Endothelial cell (in vitro differentiated cells): ENCODE data around the gene NFATC1. TPM values are rescaled to one million over a fixed set of nuclear protein-coding genes. Genes with fewer than 3 reads are reported as not detected.
"Not testable (repeated sequence)": the region's sequence is repeated elsewhere in the genome, so short reads cannot be mapped to it uniquely, and the experiment has no call there.

Source experiments
- DNase-seq: peaks from one replicate; pipeline ENCODE4 v3.0.0; 2021; ENCODE audit warnings: low spot score
- H3K27ac Mint-ChIP-seq: one replicate; pipeline ENCODE4 v1.8.0; 2021; ENCODE audit warnings: mixed read lengths, inconsistent platforms; ENCODE audit not compliant: unreplicated experiment
- H3K27me3 Mint-ChIP-seq: one replicate; pipeline ENCODE4 v1.8.0; 2021; ENCODE audit warnings: mild to moderate bottlenecking, moderate library complexity, mixed read lengths, inconsistent platforms; ENCODE audit not compliant: unreplicated experiment
- H3K36me3 Mint-ChIP-seq: one replicate; pipeline ENCODE4 v1.8.0; 2021; ENCODE audit warnings: mild to moderate bottlenecking, low read depth, mixed read lengths, inconsistent platforms; ENCODE audit not compliant: unreplicated experiment
- H3K4me1 Mint-ChIP-seq: one replicate; pipeline ENCODE4 v1.8.0; 2021; ENCODE audit warnings: mild to moderate bottlenecking, mixed read lengths, inconsistent platforms; ENCODE audit not compliant: unreplicated experiment
- H3K4me3 Mint-ChIP-seq: one replicate; pipeline ENCODE4 v1.8.0; 2021; ENCODE audit warnings: mild to moderate bottlenecking, mixed read lengths, inconsistent platforms; ENCODE audit not compliant: unreplicated experiment
- H3K9me3 Mint-ChIP-seq: one replicate; pipeline ENCODE4 v1.8.0; 2021; ENCODE audit warnings: mixed read lengths, inconsistent platforms; ENCODE audit not compliant: unreplicated experiment
- total RNA-seq: library from RNA; stranded (reverse); fragmentation: NEBNext Ultra II Directional; extraction: Animal tissue kit (Norgen Biotek cat#: 25700); gene quantifications from one replicate; pipeline ENCODE4 v1.2.1, GENCODE V29; 2021; ENCODE audit not compliant: unreplicated experiment
- TF ChIP-seq, protein P1 (sequence below): fragments of 200-600 bp; sonication (generic); IDR thresholded peaks from one replicate; pipeline ENCODE4 v1.5.0; 2021; ENCODE audit warnings: antibody characterized with exemption; ENCODE audit not compliant: unreplicated experiment

The NFATC1 gene
- total RNA-seq, 1 donor from 2014 or later: 40.6 TPM

DNA sequence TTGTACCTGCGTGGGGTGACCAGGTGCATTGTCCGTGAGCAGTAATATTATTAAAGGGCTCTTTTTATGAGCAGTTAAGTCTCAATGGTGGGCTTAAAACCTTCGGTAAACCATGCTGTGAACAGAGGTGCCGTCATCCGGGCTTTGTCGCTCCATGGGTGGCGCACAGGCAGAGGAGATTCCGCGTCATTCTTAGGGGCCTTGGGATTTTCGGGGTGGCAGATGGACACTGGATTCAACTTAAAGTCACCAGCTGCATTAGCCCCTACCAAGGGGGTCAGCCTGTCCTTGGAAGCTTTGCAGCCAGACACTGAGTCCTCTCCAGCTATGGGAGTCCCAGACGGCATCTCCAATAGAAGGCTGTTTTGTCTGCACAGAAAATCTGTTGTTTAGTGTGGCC lies 107.7 kb downstream of the NFATC1 start:
- peak overlapping the region; percentile 56 for H3K4me3 Mint-ChIP-seq
- TF ChIP-seq, protein P1, sequence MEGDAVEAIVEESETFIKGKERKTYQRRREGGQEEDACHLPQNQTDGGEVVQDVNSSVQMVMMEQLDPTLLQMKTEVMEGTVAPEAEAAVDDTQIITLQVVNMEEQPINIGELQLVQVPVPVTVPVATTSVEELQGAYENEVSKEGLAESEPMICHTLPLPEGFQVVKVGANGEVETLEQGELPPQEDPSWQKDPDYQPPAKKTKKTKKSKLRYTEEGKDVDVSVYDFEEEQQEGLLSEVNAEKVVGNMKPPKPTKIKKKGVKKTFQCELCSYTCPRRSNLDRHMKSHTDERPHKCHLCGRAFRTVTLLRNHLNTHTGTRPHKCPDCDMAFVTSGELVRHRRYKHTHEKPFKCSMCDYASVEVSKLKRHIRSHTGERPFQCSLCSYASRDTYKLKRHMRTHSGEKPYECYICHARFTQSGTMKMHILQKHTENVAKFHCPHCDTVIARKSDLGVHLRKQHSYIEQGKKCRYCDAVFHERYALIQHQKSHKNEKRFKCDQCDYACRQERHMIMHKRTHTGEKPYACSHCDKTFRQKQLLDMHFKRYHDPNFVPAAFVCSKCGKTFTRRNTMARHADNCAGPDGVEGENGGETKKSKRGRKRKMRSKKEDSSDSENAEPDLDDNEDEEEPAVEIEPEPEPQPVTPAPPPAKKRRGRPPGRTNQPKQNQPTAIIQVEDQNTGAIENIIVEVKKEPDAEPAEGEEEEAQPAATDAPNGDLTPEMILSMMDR: no peak

DNA sequence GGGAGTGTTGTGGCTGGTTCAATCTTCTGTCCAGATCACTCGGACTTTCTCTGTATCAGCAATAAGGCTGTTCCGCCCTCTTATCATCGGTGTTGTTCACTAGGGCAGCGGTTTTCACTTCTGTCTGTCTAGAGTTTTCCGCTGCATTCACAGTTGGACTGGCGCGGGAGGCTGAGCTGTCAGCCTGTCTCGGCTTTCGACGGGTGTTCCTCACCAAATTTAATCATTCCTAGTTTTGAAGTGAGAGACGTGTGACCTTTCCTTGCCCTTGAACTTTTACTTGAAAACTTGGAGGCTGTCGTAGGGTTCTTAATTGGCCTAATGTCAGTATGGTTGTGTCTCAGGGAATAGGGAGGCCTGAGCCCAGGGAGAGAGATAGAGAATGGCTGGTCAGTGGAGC lies 108.3 kb downstream of the NFATC1 start:
- TF ChIP-seq, protein P1: no peak
- Mint-ChIP-seq H3K4me1 (peaks cover 22% of the 10 kb centered on the region), H3K27ac (peak overlapping the region; percentile 5), H3K9me3 (peaks cover under 1% of the 10 kb centered on the region), H3K4me3 (peak overlapping the region; percentile 0), H3K27me3 (peaks cover 21% of the 10 kb centered on the region), H3K36me3 (peaks cover 23% of the 10 kb centered on the region)
- DNase-seq: no peak

More for the DNA sequence above, 107.7 kb downstream of the NFATC1 start:
- Mint-ChIP-seq H3K4me1 (peaks cover 17% of the 10 kb centered on the region), H3K9me3 (peaks cover 7% of the 10 kb centered on the region), H3K36me3 (peaks cover 29% of the 10 kb centered on the region), H3K27ac (no peak overlapping the region), H3K27me3 (peaks cover 25% of the 10 kb centered on the region)
- DNase-seq: no peak

DNA sequence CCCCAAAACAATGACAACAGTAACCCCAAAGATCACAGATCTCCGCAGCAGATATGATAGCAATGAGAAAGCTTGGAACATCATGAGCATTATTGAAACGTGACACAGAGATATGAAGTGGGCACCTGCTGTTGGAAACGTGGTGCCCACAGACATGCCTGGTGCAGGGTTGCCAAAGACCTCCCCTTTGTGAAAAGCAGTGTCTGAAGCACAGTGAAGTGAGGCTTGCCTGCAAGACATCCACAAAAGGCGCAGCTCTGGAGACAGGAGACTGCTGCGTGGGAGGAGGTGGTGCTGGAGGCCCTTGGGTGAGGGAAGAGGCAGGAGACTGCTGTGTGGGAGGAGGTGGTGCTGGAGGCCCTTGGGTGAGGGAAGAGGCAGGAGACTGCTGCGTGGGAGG lies 108.8 kb downstream of the NFATC1 start:
- Mint-ChIP-seq H3K4me1 (peaks cover 22% of the 10 kb centered on the region), H3K36me3 (peaks cover 19% of the 10 kb centered on the region), H3K27me3 (peaks cover 21% of the 10 kb centered on the region), H3K4me3 (peak overlapping the region; percentile 0), H3K27ac (peak overlapping the region; percentile 5)
- DNase-seq, H3K9me3 Mint-ChIP-seq: not testable (repeated sequence)

DNA sequence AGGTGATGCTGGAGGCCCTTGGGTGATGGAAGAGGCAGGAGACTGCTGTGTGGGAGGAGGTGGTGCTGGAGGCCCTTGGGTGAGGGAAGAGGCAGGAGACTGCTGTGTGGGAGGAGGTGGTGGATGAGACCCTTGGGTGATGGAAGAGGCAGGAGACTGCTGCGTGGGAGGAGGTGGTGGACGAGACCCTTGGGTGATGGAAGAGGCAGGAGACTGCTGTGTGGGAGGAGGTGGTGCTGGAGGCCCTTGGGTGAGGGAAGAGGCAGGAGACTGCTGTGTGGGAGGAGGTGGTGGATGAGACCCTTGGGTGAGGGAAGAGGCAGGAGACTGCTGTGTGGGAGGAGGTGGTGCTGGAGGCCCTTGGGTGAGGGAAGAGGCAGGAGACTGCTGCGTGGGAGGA lies 109.7 kb downstream of the NFATC1 start:
- not testable (repeated sequence) for H3K9me3 Mint-ChIP-seq
- H3K36me3 Mint-ChIP-seq: peaks cover 24% of the 10 kb centered on the region

DNA sequence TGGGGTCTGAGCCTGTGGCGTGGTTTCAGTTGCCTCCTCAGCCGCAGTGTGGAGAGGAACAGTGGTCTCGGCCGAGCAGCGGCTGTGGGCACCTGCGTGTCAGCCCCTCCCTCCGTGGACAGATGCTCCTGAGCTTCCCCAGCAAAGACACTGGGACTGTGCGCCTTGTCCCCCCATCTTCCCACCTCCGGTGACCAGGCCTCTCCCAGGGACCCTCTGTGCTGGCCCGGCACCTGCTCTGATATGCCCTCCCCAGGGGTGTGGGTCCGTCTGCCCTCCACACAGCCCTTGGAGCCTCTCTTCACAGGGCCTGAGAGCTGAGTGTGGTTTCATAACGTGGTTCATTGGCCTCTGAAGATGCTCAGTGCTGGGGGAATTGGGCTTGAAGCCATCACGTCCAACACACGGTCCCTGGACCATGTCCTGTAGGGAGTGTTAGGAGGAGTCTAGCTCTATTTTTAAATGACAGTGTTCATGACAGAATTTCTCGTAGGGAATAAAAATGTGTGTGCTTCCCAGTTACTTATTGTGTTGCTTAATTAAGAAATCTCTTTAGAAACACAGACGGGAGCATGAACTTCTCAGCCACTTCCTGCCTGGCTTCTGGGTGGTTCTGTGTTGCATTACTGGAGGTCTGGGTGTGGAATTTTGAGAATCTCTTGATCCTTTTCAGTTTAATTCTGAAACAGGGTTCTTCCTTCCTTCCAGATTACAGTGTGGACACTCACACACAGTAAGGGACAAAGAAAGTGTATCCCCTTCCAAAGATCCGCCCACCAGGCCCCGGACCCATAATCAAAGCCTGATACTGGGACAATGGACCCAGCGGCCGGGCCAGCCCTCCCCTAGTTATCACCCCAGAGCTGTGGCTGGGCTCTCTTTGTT lies 110.7 kb downstream of the NFATC1 start:
- peak overlapping the region; percentile 90 for H3K27ac Mint-ChIP-seq
- peaks cover 24% of the 10 kb centered on the region for H3K4me1 Mint-ChIP-seq
- H3K27me3 Mint-ChIP-seq: peaks cover 28% of the 10 kb centered on the region
- TF ChIP-seq, protein P1: no peak
- no peak overlapping the region for H3K4me3 Mint-ChIP-seq
- no peaks in the 10 kb centered on the region for H3K9me3 Mint-ChIP-seq
- no peak for DNase-seq
- H3K36me3 Mint-ChIP-seq: peaks cover 24% of the 10 kb centered on the region

More for the DNA sequence above, 109.7 kb downstream of the NFATC1 start:
- not testable (repeated sequence) for DNase-seq, H3K27ac Mint-ChIP-seq, H3K4me3 Mint-ChIP-seq
- Mint-ChIP-seq H3K27me3 (peaks cover 28% of the 10 kb centered on the region), H3K4me1 (peaks cover 24% of the 10 kb centered on the region)

DNA sequence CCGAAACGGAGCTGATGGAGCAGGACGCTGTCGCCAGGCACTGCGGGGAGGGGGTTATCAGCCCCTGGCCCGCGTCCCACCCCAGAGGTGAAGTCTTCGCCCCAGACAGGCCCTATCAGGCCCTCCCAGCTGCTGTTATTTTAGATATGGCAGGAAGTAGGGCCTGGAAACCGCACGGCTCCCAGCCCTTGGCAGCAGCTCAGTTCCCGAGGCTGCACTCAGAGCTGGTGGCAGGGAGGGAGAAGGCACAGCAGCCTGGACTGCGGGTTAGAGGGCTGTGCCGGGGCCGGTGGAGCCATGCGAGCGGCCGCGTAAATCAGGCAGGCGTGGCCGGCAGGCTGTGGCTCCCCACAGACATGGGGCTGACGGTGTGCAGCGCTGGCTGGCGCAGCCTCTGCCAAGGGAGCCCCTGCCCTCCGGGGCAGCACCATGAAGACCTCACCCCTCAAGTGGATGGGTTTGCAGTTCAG lies 111.4 kb downstream of the NFATC1 start:
- peaks cover 28% of the 10 kb centered on the region for H3K27me3 Mint-ChIP-seq
- peak; percentile 70 for DNase-seq

More for the DNA sequence above, 111.4 kb downstream of the NFATC1 start:
- Mint-ChIP-seq H3K4me1 (peaks cover 24% of the 10 kb centered on the region), H3K4me3 (no peak overlapping the region), H3K36me3 (peaks cover 24% of the 10 kb centered on the region), H3K27ac (peak overlapping the region; percentile 90), H3K9me3 (no peaks in the 10 kb centered on the region)
- TF ChIP-seq, protein P1: no peak
